AG09309 (cell line): ENCODE measurements around the gene DROSHA.

Experiments used
- DNase-seq: peaks from one replicate; pipeline ENCODE4 v3.0.0-alpha.2; 2010; ENCODE audit warnings: low read depth
- H3K4me3 ChIP-seq: 2 replicates; pipeline ENCODE4 v1.5.1; 2011; ENCODE audit warnings: mild to moderate bottlenecking, low read depth, low read length, moderate library complexity; ENCODE audit not compliant: control insufficient read depth
- TF ChIP-seq, protein P1 (sequence below): IDR thresholded peaks from 2 replicates; pipeline ENCODE4 v1.5.1; 2011; ENCODE audit warnings: mild to moderate bottlenecking, low read depth, low read length, inconsistent platforms; ENCODE audit not compliant: insufficient read depth, control insufficient read depth; ENCODE audit errors: missing control alignments

The DROSHA gene

GRCh38 chr5:31500256-31500655 is 31.6 kb downstream of the DROSHA start:
- TF ChIP-seq, protein P1, sequence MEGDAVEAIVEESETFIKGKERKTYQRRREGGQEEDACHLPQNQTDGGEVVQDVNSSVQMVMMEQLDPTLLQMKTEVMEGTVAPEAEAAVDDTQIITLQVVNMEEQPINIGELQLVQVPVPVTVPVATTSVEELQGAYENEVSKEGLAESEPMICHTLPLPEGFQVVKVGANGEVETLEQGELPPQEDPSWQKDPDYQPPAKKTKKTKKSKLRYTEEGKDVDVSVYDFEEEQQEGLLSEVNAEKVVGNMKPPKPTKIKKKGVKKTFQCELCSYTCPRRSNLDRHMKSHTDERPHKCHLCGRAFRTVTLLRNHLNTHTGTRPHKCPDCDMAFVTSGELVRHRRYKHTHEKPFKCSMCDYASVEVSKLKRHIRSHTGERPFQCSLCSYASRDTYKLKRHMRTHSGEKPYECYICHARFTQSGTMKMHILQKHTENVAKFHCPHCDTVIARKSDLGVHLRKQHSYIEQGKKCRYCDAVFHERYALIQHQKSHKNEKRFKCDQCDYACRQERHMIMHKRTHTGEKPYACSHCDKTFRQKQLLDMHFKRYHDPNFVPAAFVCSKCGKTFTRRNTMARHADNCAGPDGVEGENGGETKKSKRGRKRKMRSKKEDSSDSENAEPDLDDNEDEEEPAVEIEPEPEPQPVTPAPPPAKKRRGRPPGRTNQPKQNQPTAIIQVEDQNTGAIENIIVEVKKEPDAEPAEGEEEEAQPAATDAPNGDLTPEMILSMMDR: no peak
- no peak overlapping the region for H3K4me3 ChIP-seq
- DNase-seq: no peak

GRCh38 chr5:31496891-31497290 is 35.0 kb downstream of the DROSHA start:
- H3K4me3 ChIP-seq: no peak overlapping the region
- no peak for DNase-seq
- TF ChIP-seq, protein P1: no peak

DNA sequence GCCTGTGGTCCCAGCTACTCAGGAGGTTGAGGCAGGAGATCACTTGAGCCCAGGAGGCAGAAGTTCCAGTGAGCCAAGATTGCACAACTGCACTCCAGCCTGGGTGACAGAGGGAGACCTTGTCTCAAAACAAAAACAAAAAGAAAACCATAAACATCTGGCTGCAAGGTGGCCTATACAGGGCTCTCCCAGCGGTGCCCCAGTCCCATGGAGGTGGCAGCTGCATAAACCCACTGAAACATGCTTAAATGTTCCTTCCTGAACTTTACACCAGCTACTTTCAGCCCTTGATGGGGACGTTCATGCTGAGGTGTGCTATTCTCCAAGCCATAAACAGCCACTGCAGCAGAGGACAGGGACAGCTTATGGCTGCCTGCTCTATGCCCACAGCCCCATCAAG is 35.6 kb downstream of the DROSHA start:
- no peak overlapping the region for H3K4me3 ChIP-seq
- DNase-seq: no peak
- TF ChIP-seq, protein P1: no peak

DNA sequence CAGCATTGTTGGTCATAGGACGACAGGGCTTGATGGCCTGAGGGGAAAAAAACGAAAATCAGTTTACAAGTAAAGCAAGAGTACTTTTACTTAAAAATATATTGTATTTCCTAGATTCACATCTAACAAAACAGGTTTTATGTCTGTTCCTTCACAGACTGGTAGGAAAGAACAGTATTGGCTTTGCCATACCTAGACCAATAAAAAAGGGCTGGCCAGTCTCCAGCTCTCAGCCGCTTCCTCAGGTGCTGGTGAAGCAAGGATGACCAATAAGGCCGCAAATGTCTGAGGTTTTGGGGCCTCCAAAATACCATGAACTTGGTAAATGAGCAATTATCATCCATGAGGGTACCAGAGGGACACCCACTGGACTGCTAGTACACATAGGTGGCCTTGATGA is 36.6 kb downstream of the DROSHA start:
- H3K4me3 ChIP-seq: no peak overlapping the region
- TF ChIP-seq, protein P1: no peak
- DNase-seq: no peak

GRCh38 chr5:31492869-31493268 is 39.0 kb downstream of the DROSHA start:
- DNase-seq: no peak

GRCh38 chr5:31487506-31487905 is 44.4 kb downstream of the DROSHA start:
- TF ChIP-seq, protein P1: no peak
- DNase-seq: no peak
- H3K4me3 ChIP-seq: no peak overlapping the region

More at GRCh38 chr5:31492869-31493268, 39.0 kb downstream of the DROSHA start:
- H3K4me3 ChIP-seq: no peak overlapping the region
- TF ChIP-seq, protein P1: no peak

GRCh38 chr5:31486441-31486840 is 45.5 kb downstream of the DROSHA start:
- TF ChIP-seq, protein P1: no peak
- no peak for DNase-seq
- no peak overlapping the region for H3K4me3 ChIP-seq
